Measurements from ENCODE around the gene GCN1. TPM values are rescaled to one million over a fixed set of nuclear protein-coding genes. Genes with fewer than 3 reads are reported as not detected.
"Not testable (repeated sequence)": the region's sequence is repeated elsewhere in the genome, so short reads cannot be mapped to it uniquely, and the experiment has no call there.

GCN1 gene
- total RNA-seq, 4 donors from 2014 or later, result 37.8 to 115 (median 50.8) TPM

- TF ChIP-seq POLR2A (IDR thresholded peaks at IDR 0.05) (no peak), CTCF (IDR thresholded peaks at IDR 0.05) (no peak)
- WGBS, 2 donors, result 75 to 85% methylated on average over 15 of the region's 15 CpGs
- no peak for DNase-seq (ENCODE audit: low spot score in 2 of 2)
- no peak overlapping the region for H3K4me3 ChIP-seq (ENCODE audit: low read depth, poor library complexity, severe bottlenecking)
- intact Hi-C loops (cut with DNase I; ENCODE audit: low total_unique reads), result no loop called here
These were observed 20.8 kb upstream of the GCN1 start for GRCh38 chr12:120215357-120215735.

- TF ChIP-seq POLR2A (IDR thresholded peaks at IDR 0.05) (no peak), CTCF (IDR thresholded peaks at IDR 0.05) (no peak)
- intact Hi-C loops (cut with DNase I; ENCODE audit: low total_unique reads), result no loop called here
- no peak for DNase-seq (ENCODE audit: low spot score in 2 of 2)
- H3K4me3 ChIP-seq (ENCODE audit: low read depth, poor library complexity, severe bottlenecking), result no peak overlapping the region
- 85 to 93% methylated on average over 24 to 32 of the region's 34 CpGs for WGBS, 2 donors
These were observed 20.3 kb upstream of the GCN1 start for GRCh38 chr12:120214626-120215356.

- no peak for DNase-seq (ENCODE audit: low spot score in 2 of 2)
- 95 to 97% methylated on average over 15 to 20 of the region's 20 CpGs for WGBS, 2 donors
- intact Hi-C loops (cut with DNase I; ENCODE audit: low total_unique reads), result no loop called here
- no peak for TF ChIP-seq POLR2A (IDR thresholded peaks at IDR 0.05)
- TF ChIP-seq CTCF (IDR thresholded peaks at IDR 0.05), result no peak
- no peak overlapping the region for H3K4me3 ChIP-seq (ENCODE audit: low read depth, poor library complexity, severe bottlenecking)
These were observed 19.2 kb upstream of the GCN1 start for GRCh38 chr12:120213758-120214157.

GRCh38 chr12:120213182-120213581 is 18.7 kb upstream of the GCN1 start:
- DNase-seq (ENCODE audit: low spot score in 2 of 2); H3K4me3 ChIP-seq (ENCODE audit: low read depth, poor library complexity, severe bottlenecking); intact Hi-C loops (cut with DNase I; ENCODE audit: low total_unique reads): not testable (repeated sequence)
- 88 to 92% methylated on average over 5 of the region's 5 CpGs for WGBS, 2 donors

GRCh38 chr12:120212301-120212700 is 17.8 kb upstream of the GCN1 start:
- DNase-seq (ENCODE audit: low spot score in 2 of 2), result no peak
- TF ChIP-seq CTCF (IDR thresholded peaks at IDR 0.05), result no peak
- TF ChIP-seq POLR2A (IDR thresholded peaks at IDR 0.05), result no peak
- H3K4me3 ChIP-seq (ENCODE audit: low read depth, poor library complexity, severe bottlenecking), result no peak overlapping the region
- intact Hi-C loops (cut with DNase I; ENCODE audit: low total_unique reads), result no loop called here
- 90 to 94% methylated on average over 24 of the region's 24 CpGs for WGBS, 2 donors

- TF ChIP-seq CTCF (IDR thresholded peaks at IDR 0.05) (no peak), POLR2A (IDR thresholded peaks at IDR 0.05) (no peak)
- intact Hi-C loops (cut with DNase I; ENCODE audit: low total_unique reads), result no loop called here
- WGBS, 2 donors, result 72 to 88% methylated on average over 9 of the region's 9 CpGs
- DNase-seq (ENCODE audit: low spot score in 2 of 2), result no peak
- H3K4me3 ChIP-seq (ENCODE audit: low read depth, poor library complexity, severe bottlenecking), result no peak overlapping the region
These were observed 17.4 kb upstream of the GCN1 start for GRCh38 chr12:120211904-120212283.
